Choroid plexus epithelial cell (primary cell): ENCODE measurements around the gene PVALEF.
"Not testable (repeated sequence)": the region's sequence is repeated elsewhere in the genome, so short reads cannot be mapped to it uniquely, and the experiment has no call there.

Source experiments
- DNase-seq: peaks from one replicate; pipeline ENCODE4 v3.0.0-alpha.2; 2010; ENCODE audit warnings: low read depth
- H3K4me3 ChIP-seq: 2 replicates; pipeline ENCODE4 v1.5.1; 2011; ENCODE audit warnings: low read depth, mild to moderate bottlenecking, control low read depth, low read length, moderate library complexity
- TF ChIP-seq, protein P1 (sequence below): conservative IDR thresholded peaks from 2 replicates; pipeline ENCODE4 v1.5.1; 2011; ENCODE audit warnings: low read depth, mild to moderate bottlenecking, control low read depth, inconsistent platforms, low read length, moderate library complexity

PVALEF gene

DNA sequence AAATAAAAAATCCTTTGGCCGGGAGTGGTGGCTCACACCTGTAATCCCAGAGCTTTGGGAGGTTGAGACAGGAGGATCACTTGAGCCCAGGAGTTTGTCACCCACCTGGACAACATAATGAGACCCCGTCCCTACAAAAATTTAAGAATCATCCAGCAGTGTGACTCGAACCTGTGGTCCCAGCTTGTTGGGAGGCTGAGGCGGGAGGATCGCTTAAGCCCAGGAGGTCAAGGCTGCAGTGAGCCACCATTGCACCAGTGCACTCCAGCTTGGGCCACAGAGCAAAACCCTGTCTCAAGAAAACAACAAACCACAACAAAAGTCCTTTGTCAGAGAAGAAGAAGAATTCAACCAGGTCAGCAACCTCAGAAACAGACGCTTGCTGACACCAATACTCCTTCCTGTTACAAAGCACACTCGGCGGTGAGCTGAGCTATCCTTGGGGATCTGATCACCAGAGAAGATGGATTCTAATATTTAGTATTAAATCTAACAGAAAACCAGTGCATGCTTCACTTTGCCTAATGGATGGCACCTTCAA lies 12.9 kb upstream of the PVALEF start:
- TF ChIP-seq, protein P1, sequence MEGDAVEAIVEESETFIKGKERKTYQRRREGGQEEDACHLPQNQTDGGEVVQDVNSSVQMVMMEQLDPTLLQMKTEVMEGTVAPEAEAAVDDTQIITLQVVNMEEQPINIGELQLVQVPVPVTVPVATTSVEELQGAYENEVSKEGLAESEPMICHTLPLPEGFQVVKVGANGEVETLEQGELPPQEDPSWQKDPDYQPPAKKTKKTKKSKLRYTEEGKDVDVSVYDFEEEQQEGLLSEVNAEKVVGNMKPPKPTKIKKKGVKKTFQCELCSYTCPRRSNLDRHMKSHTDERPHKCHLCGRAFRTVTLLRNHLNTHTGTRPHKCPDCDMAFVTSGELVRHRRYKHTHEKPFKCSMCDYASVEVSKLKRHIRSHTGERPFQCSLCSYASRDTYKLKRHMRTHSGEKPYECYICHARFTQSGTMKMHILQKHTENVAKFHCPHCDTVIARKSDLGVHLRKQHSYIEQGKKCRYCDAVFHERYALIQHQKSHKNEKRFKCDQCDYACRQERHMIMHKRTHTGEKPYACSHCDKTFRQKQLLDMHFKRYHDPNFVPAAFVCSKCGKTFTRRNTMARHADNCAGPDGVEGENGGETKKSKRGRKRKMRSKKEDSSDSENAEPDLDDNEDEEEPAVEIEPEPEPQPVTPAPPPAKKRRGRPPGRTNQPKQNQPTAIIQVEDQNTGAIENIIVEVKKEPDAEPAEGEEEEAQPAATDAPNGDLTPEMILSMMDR = no peak
- no peak for DNase-seq
- H3K4me3 ChIP-seq = no peak overlapping the region

- TF ChIP-seq, protein P1 = no peak
- H3K4me3 ChIP-seq = no peak overlapping the region
- peak; percentile 72 for DNase-seq
These were observed 11.9 kb upstream of the PVALEF start for GRCh38 chr17:81153340-81153803.

- H3K4me3 ChIP-seq, DNase-seq: not testable (repeated sequence)
These were observed 11.3 kb upstream of the PVALEF start for GRCh38 chr17:81154016-81154415.

GRCh38 chr17:81154961-81155360 lies 10.3 kb upstream of the PVALEF start:
- no peak overlapping the region for H3K4me3 ChIP-seq
- no peak for DNase-seq
- TF ChIP-seq, protein P1 = no peak

DNA sequence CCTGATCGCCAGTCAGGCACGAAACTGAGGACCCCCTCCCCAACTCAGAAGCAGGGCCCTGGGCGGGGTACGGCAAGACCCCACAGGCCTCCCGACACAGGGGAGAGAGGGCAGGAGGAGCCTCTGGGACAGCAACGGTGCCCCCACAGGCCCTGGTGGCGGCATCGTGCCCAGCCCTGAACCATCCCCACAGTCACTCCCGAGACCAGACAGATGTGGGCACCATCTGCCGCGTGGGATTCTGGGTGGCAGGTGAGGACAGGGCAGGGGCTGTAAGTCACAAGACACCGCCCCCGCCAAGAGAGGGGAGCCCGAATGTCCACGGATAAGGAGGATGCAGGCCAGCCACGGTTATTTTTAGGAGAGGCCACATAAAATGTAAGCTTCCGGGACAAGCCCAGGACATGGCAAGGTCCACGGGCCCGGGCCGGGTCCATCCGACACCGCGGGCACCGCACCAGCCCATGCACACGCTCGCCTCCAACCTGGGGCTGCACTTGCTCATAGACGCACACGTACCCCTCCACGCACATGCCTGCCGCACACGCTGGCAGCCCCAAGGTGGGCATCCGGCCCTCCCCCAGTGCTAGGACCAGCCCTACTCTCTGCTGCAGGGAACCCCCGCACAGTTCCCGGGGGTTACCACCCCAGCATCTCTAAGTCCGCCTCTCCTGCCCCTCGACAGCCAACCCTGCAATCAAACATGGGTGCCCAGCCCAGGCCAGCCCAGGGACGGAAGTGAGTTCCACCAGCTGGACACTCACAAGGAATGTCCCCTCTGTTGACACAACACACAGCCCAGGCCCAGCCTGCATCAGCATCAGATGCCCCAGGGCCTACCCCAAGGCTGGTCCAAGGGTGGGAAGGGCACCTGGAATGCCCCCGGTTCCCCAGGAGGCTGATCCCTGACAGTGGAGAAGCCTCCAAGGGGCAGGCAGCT lies 8.2 kb upstream of the PVALEF start:
- no peak for DNase-seq
- H3K4me3 ChIP-seq = no peak overlapping the region
- TF ChIP-seq, protein P1 = no peak

DNA sequence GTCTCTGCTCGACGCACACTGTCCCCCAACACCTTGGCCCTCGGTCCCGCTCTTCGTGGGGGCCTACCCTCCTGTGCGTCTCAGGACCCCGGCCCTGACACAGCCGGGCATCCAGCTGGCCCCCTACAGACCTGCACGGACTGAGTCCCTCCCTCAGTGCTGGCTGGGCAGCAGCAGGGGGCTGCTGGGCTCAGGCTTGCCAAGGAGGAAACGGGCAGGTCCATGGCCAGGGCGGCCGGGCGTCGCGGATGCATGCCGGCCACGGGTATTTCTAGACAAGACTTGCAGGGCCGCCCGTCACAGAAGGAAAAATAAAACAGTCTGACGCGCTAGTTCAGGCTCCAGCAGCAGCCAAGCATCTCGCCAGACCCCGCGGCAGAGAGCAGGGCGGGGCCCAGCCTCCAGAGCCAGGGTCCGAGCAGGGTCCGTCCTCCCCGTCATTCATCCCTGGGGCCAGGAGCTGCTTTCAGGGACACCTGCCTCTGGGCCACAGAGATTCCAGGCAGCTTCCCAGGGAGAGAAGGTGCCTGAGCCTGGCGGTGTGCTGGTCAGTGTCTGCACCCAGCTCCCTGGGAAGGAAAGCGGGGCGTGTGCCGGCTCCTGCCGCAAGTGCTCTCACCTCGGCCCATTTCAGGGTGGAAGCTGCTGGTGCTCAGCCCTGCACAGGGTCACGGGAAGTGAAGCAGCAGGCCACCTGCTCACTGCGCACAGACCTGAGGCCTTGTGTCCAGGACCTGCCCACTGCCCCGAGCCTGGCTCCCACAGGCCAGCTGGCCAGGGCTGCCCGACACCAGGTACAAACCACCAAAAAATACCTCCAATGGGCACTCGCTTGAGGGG lies 7.2 kb upstream of the PVALEF start:
- no peak overlapping the region for H3K4me3 ChIP-seq
- TF ChIP-seq, protein P1 = no peak

More for the DNA sequence above, 7.2 kb upstream of the PVALEF start:
- no peak for DNase-seq
